NT2/D1 (cell line): Measurements from ENCODE around the gene RALGPS1.

Source experiments
- SUZ12 ChIP-seq: IDR thresholded peaks from 2 replicates; pipeline ENCODE4 v1.6.1; 2011; ENCODE audit not compliant: insufficient read length, insufficient read depth; ENCODE audit errors: extremely low read depth
- YY1 ChIP-seq: IDR thresholded peaks from 2 replicates; pipeline ENCODE4 v1.6.1; 2011; ENCODE audit not compliant: insufficient read length, insufficient read depth
- ZNF274 ChIP-seq: IDR thresholded peaks from 2 replicates; pipeline ENCODE4 v1.6.1; 2011; ENCODE audit warnings: mild to moderate bottlenecking, low read depth, low read length

DNA sequence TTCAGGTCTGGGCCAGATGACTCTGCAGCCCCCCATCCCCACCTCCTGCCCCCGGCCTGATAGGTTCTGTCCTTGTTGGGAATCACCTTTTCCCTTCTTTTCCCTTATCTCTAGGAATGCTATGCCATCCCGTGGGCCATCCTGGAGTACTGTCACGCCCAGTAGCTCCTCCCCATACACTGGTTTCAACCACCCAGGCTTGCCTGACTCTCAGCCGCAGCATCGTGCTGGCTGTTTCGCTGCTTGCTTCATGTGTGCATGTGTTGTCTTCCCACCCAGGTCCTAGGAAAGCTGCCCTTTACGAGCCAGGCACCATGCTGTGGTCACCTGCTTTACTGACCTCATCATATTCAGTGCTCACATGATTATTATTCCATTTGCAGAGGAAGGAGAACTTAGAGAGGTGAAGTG, 136.0 kb downstream of the RALGPS1 start:
- TF ChIP-seq ZNF274 (no peak), YY1 (no peak), SUZ12 (no peak)
